Stimulated activated CD8-positive, alpha-beta memory T cell treated with anti-CD3 and anti-CD28 coated beads, Interleukin-2, amount 100 ng/mL, for 48 hours (primary cell): Measurements from ENCODE around the gene KAT5.
A peak's percentile ranks its signal among the peaks of the same experiment; 100 is the strongest.
"Not testable (repeated sequence)": the region's sequence is repeated elsewhere in the genome, so short reads cannot be mapped to it uniquely, and the experiment has no call there.

Experiments used
- DNase-seq, 2 donors: peaks; one replicate each; pipeline ENCODE4 v3.0.0-alpha.2; 2020; ENCODE audit warnings: low read depth in 2 of 2

KAT5 gene

DNA sequence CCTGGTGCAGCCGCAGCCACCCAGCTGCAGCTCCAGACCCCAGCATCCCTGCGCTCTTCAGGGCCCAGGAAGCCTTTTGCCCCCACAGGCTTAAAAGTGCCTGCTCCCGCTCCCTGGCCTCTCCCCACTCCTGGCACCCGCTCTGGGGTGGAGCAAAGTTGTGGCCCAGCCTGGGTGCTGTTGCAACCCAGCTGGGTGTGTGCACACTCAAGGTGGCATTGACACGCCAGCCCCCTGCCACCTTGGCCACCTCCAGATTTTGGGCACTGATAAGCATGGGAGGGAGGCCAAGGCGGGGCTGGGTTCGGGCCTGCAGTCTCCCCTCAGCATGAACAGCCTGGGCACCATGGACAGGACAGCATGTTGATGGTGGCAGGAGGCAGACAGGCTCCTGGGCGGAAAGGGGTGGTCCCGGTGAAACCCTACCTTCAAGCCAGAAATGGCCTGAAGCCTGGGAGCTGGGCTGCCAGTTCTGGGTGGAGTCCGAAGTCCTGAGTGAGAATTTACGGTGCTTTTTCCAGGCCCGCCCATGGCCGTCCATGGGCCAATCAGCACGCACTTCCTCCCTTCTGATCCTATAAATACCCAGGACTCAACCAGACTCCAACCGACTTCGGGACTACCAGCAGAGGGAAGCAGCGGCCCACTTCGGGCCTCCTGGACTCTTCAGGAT is 32.1 kb downstream of the KAT5 start:
- peak in 1 of 2 donors; percentile 13 for DNase-seq

DNA sequence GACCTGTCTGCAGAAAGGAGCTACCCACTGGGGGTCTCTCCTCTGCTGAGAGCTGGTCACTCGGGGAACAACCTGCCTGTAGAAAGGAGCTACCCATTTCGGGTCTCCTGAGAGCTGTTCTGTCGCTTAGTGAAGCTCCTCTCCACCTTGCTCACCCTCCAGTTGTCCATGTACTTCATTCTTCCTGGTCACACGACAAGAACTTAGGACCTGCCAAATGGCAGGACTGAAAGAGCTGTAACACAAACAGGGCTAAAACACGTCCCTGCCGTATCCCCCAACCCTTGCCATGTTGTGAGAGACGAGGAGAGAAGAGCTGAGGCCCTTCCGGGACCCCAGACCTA is 32.6 kb downstream of the KAT5 start:
- no peak for DNase-seq

DNA sequence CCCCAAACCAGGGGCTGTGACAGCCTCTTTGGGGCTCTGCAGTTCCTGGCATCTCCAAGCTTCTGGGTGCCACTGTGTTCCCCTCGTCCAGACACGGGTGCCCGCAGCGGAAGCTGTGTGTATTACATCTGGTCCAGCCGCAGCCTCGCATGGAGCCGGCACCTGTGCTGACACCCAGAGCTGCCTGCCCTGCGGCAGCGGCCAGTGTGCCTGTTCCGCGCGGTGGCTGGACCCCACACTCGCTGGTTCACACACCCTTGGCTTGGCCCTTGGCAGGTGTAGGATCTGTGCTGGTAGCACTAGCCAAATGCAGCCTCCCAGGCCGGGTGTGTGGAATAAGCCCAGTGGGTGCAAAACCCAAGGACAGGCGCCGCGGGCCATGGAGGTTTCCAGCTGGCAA is 33.0 kb downstream of the KAT5 start:
- DNase-seq: no peak

- DNase-seq: not testable (repeated sequence)
Observed at GRCh38 chr11:65762169-65762568, 50.1 kb downstream of the KAT5 start.

- not testable (repeated sequence) for DNase-seq
Observed at GRCh38 chr11:65762816-65763215, 50.8 kb downstream of the KAT5 start.

DNA sequence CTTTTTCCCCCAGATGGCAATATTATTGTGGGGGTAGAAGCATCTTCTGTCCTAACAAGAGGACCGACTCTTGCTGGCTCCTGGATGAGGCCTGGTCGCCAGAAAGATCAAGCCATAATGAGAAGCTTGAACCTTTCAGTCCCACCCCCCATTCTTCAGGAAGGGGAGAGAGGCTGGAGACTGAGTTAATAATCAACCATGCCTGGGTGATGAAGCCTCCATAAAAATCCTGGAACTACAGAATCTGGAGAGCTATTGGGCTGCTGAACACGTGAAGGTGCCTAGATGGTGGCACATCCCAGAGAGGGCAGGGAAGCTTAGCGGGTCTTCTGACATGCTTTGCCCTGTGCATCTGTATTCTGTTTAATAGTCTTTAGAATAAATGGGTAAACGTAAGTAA is 52.4 kb downstream of the KAT5 start:
- no peak for DNase-seq

GRCh38 chr11:65766535-65766934 is 54.5 kb downstream of the KAT5 start:
- DNase-seq: no peak

DNA sequence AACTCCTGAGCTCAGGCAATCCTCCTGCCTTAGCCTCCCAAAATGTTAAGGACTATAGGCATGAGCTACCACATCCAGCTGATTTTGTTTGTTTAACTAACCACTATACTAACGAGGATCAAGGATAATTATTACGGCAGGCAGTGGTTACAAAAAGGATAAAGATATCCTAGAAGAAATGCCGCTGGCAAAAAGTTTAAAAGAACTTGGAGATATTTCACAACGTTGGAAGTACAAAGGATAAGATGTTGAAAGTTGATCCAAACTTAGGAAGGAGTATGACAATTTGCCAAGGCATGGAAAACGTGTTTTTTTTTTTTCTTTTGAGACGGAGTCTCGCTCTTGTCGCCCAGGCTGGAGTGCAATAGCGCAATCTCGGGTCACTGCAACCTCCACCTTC is 55.4 kb downstream of the KAT5 start:
- no peak for DNase-seq

DNA sequence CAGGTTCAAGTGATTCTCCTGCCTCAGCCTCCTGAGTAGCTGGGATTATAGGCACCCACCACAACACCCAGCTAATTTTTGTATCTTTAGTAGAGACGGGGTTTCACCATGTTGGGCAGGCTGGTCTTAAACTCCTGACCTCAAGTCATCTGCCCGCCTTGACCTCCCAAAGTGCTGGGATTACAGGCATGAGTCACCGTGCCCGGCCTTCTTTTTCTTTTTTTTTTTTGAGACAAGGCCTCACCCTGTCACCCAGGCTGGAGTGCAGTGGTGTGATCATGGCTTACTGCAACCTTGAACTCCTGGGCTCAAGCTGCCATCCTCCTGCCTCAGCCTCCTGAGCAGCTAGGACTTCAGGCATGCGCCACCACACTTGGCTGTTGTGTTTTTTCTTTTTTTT is 55.8 kb downstream of the KAT5 start:
- DNase-seq: not testable (repeated sequence)
